Stimulated activated naive CD8-positive, alpha-beta T cell treated with anti-CD3 and anti-CD28 coated beads, Interleukin-15, amount 100 ng/mL, for 72 hours (primary cell): ENCODE measurements around the gene FUNDC1.
A peak's percentile ranks its signal among the peaks of the same experiment; 100 is the strongest.
"Not testable (repeated sequence)": the region's sequence is repeated elsewhere in the genome, so short reads cannot be mapped to it uniquely, and the experiment has no call there.

Source experiments
- ATAC-seq: fragments of 150-1000 bp; cut with Tn5 transposase; 2 replicates; pipeline ENCODE4 v1.10.0; 2021; ENCODE audit warnings: mild to moderate bottlenecking, moderate library complexity
- DNase-seq, 2 donors: peaks; one replicate each; pipeline ENCODE4 v3.0.0; 2021 to 2022
- H3K27ac Mint-ChIP-seq, 2 donors: one replicate each; pipeline ENCODE4 v1.8.0; 2022; ENCODE audit warnings: mild to moderate bottlenecking in 2 of 2, mixed read lengths in 2 of 2, moderate library complexity in 2 of 2
- H3K27me3 Mint-ChIP-seq: one replicate; pipeline ENCODE4 v1.8.0; 2022; ENCODE audit warnings: mixed read lengths
- H3K4me1 Mint-ChIP-seq: one replicate; pipeline ENCODE4 v1.8.0; 2022; ENCODE audit warnings: mild to moderate bottlenecking, mixed read lengths
- H3K4me3 Mint-ChIP-seq, 2 donors: one replicate each; pipeline ENCODE4 v1.8.0; 2022; ENCODE audit warnings: mild to moderate bottlenecking in 2 of 2, mixed read lengths in 2 of 2, moderate library complexity in 1 of 2
- H3K9me3 Mint-ChIP-seq, 2 donors: one replicate each; pipeline ENCODE4 v1.8.0; 2022; ENCODE audit warnings: mixed read lengths in 2 of 2

The FUNDC1 gene

DNA sequence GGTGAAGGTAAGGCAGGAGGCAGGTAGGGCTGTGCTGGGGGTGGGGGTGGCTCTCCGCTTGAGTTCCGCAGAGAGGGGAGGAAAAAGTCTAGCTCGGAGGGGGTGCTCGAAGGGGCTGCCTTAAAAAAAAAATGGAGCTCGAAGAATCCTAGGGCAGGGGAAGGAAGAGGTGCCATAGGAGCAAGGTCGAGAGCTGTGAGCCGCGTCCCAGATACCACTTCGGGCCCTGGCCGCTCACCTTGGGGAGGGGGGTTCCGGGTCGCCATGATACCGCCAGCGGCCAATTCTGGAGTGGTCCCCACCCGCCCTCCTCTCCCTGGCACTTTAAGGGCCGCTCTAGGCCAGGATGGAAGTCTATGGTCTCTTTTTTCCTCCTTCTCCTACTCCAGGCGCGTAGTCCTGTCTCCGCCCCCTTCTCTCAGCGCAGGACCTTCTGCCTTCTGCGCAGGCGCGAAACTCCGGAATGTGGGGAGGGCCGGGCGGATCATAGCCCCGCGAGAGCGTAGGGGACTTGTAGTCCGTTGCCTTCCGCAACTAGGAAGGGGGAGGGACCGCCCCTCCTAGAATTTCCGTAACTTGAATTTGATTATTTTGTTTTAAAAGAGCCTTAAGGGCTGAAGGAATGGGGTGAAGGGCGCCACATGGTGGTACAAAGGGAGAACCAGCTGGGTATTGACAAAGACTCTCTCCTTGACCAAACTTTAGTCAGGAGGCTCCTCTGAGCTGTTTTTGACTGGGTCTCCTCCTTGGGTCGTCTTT is at the start of gene FUNDC1:
TSS of gene FUNDC1 (minus strand) at position 293 of the 759 bp plus-strand sequence. CDS start at position 266, 27 bp downstream.
- H3K9me3 Mint-ChIP-seq = peaks cover 0 to 4% of the 10 kb centered on the region in 2 donors
- DNase-seq (peak; percentile 81 to 90), ATAC-seq (peak; percentile 97)
- peaks cover 26% of the 10 kb centered on the region for H3K4me1 Mint-ChIP-seq
- H3K27me3 Mint-ChIP-seq = no peaks in the 10 kb centered on the region
- peak within 1 kb of the TSS; percentile 91 to 96 for H3K27ac Mint-ChIP-seq
- H3K4me3 Mint-ChIP-seq = peak within 1 kb of the TSS; percentile 88 to 91

DNA sequence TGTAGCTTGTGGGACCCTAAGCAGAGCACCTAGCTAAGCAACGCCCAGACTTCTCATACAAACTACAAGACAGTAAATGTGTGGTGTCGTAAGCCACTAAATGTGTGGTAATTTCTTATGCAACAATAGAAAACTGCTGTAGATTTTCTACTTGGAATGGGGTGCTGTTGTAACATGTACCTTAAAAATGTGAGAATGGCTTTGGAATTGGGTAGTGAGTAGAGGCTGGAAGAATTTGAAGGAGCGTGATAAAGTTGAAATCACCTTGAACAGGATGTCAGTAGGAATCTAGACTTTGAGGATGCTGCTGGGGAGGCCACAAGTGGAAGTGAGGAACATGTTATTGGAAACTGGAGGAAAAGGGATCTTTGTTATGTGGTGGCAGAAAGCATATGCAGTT is 43.2 kb upstream of the FUNDC1 start:
- H3K4me3 Mint-ChIP-seq = no peak overlapping the region
- no peak for ATAC-seq
- H3K27ac Mint-ChIP-seq = no peak overlapping the region
- H3K4me1 Mint-ChIP-seq = no peaks in the 10 kb centered on the region
- no peak for DNase-seq
- peaks cover 0 to 7% of the 10 kb centered on the region in 2 donors for H3K9me3 Mint-ChIP-seq
- H3K27me3 Mint-ChIP-seq = no peaks in the 10 kb centered on the region

DNA sequence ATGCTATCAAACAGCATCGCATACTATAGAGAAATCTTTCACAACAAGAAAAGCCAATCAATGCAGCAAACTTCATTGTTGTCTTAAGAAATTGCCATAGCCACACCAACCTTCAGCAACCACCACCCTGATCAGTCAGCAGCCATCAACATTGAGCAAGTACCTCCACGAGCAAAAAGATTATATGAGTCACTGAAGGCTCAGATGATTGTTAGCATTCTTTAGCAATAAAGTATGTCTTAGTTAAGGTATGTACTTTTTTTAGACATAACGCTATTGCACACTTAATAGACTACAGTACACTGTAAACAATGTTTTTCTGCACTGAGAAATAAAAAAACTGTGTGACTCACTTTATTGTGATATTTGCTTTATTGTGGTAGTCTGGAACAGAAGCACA is 37.8 kb upstream of the FUNDC1 start:
- H3K27me3 Mint-ChIP-seq = no peaks in the 10 kb centered on the region
- DNase-seq = no peak
- ATAC-seq = no peak
- peaks cover 0 to 7% of the 10 kb centered on the region in 2 donors for H3K9me3 Mint-ChIP-seq
- H3K4me1 Mint-ChIP-seq = no peaks in the 10 kb centered on the region
- H3K27ac Mint-ChIP-seq = no peak overlapping the region
- H3K4me3 Mint-ChIP-seq = no peak overlapping the region

GRCh38 chrX:44572340-44572938 is 29.8 kb upstream of the FUNDC1 start:
- no peaks in the 10 kb centered on the region for H3K4me1 Mint-ChIP-seq
- ATAC-seq (no peak), DNase-seq (no peak)
- no peak overlapping the region for H3K4me3 Mint-ChIP-seq
- H3K27ac Mint-ChIP-seq = peak overlapping the region in 1 of 2 donors; percentile 77
- H3K9me3 Mint-ChIP-seq = peaks cover 4 to 7% of the 10 kb centered on the region in 2 donors
- H3K27me3 Mint-ChIP-seq = no peaks in the 10 kb centered on the region

- H3K27me3 Mint-ChIP-seq = no peaks in the 10 kb centered on the region
- no peaks in the 10 kb centered on the region for H3K4me1 Mint-ChIP-seq
- DNase-seq = no peak
- ATAC-seq = no peak
- no peak overlapping the region for H3K27ac Mint-ChIP-seq
- no peak overlapping the region for H3K4me3 Mint-ChIP-seq
- peaks cover 4 to 7% of the 10 kb centered on the region in 2 donors for H3K9me3 Mint-ChIP-seq
Observed at GRCh38 chrX:44570522-44570921, 27.9 kb upstream of the FUNDC1 start.

DNA sequence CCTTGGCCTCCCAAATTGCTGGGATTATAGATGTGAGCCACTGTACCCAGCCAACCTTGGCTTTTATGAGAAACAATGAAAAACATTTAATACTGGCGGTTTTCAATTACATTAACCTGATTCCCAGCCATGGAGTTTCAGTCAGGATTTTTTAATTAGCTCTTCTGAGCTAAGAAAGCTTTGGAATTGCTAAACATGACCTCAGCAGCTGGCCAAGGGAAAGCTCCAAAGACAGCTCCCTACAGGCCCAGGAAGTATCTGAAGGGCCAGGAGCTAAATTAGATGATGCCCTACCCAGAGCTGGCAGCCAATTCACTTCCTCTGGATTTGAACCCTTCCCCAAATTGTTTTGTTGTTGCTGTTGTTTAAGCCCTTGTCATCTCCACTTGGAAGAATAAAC is 26.5 kb upstream of the FUNDC1 start:
- H3K4me3 Mint-ChIP-seq = no peak overlapping the region
- H3K27me3 Mint-ChIP-seq = no peaks in the 10 kb centered on the region
- no peaks in the 10 kb centered on the region for H3K4me1 Mint-ChIP-seq
- DNase-seq = no peak
- peaks cover 4 to 7% of the 10 kb centered on the region in 2 donors for H3K9me3 Mint-ChIP-seq
- H3K27ac Mint-ChIP-seq = no peak overlapping the region
- no peak for ATAC-seq

DNA sequence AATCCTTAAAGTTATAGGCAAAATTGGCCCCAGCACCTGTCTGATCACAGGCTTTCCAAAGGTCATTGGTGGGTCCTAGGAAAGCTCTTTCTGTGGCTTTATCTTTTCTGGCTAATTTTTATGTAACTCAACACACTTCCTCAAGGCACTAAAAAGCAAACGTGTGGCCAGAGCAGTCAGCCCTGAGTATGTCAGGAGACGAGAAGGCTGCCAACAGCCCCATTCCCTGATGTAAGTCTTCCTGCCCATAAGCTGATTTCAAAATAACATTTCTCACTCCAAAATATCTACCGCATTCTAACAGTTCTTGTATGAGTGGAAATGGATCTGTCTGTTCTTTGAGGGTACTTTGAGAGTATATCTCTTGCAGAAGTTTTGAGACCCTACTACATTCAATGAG is 25.5 kb upstream of the FUNDC1 start:
- no peak for DNase-seq
- Mint-ChIP-seq H3K27me3 (no peaks in the 10 kb centered on the region), H3K4me1 (no peaks in the 10 kb centered on the region), H3K4me3 (no peak overlapping the region), H3K27ac (no peak overlapping the region), H3K9me3 (peaks cover 4 to 7% of the 10 kb centered on the region in 2 donors)
- no peak for ATAC-seq

- H3K27me3 Mint-ChIP-seq, ATAC-seq, H3K4me3 Mint-ChIP-seq, H3K9me3 Mint-ChIP-seq, DNase-seq, H3K4me1 Mint-ChIP-seq: not testable (repeated sequence)
- peak overlapping the region in 1 of 2 donors; percentile 42 for H3K27ac Mint-ChIP-seq
Observed at GRCh38 chrX:44561896-44562295, 19.2 kb upstream of the FUNDC1 start.

- Mint-ChIP-seq H3K4me1 (no peaks in the 10 kb centered on the region), H3K27ac (no peak overlapping the region), H3K27me3 (no peaks in the 10 kb centered on the region), H3K9me3 (no peaks in the 10 kb centered on the region), H3K4me3 (no peak overlapping the region)
- ATAC-seq (no peak), DNase-seq (no peak)
Observed at GRCh38 chrX:44550563-44550962, 7.9 kb upstream of the FUNDC1 start.

DNA sequence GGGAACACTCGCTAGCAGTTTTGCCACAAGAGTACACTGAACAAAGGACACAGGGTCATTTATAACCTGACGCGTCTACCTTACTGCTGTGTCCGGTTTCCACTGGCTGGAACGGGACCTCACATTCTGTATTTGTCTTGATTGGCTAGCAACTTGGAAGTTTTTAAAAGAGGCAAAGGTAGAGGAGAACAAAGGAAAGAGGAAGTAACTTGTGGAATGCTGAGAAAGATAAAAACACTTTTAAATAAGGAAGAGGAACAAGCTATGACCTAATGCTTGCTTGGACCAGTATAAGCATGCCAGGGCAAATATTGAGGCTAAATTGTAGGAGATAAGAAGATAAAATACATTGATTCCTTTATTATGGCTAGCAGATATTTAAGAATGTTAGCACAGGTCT is 2.8 kb upstream of the FUNDC1 start:
- H3K4me1 Mint-ChIP-seq = peaks cover 16% of the 10 kb centered on the region
- not testable (repeated sequence) for H3K27me3 Mint-ChIP-seq, H3K4me3 Mint-ChIP-seq, H3K9me3 Mint-ChIP-seq, ATAC-seq, DNase-seq, H3K27ac Mint-ChIP-seq

DNA sequence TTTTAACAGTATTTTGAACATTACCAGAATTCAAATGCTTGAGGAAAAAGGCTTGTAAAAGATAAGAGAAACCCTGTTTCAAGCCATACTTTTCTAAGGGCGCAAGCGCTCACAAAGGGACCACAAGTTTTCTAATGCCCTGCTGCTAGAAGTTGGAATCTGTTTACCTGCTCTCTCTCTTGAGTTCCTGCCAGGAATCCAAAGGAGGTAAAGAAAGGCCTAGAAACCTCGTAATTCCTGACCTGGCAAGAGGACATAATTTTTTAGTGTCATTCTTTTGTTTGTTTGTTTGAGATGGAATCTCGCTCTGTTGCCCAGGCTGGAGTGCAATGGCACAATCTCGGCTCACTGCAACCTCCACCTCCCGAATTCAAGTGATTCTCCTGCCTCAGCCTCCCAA is 1.4 kb upstream of the FUNDC1 start:
- no peak for ATAC-seq
- H3K4me1 Mint-ChIP-seq = peaks cover 22% of the 10 kb centered on the region
- no peak overlapping the region for H3K4me3 Mint-ChIP-seq
- DNase-seq = no peak
- H3K27me3 Mint-ChIP-seq = no peaks in the 10 kb centered on the region
- H3K9me3 Mint-ChIP-seq = peaks cover 0 to 4% of the 10 kb centered on the region in 2 donors
- H3K27ac Mint-ChIP-seq = no peak overlapping the region

DNA sequence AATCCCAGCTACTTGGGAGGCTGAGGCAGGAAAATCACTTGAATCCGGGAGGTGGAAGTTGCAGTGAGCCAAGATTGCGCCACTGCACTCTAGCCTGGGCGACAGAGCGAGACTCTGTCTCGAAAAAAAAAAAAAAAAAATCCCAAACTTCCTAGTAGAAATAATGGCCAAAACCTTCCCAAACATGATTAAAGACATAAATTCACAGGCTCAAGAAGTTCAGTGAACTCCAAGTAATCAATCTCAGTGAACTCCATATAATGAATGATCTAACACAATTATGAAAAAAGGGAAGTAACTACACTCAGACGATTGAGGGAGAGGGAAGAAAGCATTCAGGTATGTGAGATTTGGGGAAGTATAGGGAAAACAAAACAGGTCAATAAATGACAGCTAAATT is 6.5 kb downstream of the FUNDC1 start:
- DNase-seq (no peak), ATAC-seq (no peak)
- Mint-ChIP-seq H3K27me3 (no peaks in the 10 kb centered on the region), H3K4me3 (no peak overlapping the region), H3K4me1 (peaks cover 24% of the 10 kb centered on the region), H3K9me3 (no peaks in the 10 kb centered on the region), H3K27ac (no peak overlapping the region)

GRCh38 chrX:44529310-44529709 is 13.3 kb downstream of the FUNDC1 start:
- Mint-ChIP-seq H3K4me3 (no peak overlapping the region), H3K27ac (no peak overlapping the region), H3K9me3 (no peaks in the 10 kb centered on the region), H3K4me1 (peaks cover 6% of the 10 kb centered on the region), H3K27me3 (no peaks in the 10 kb centered on the region)
- no peak for DNase-seq
- no peak for ATAC-seq

GRCh38 chrX:44514272-44514671 is 28.4 kb downstream of the FUNDC1 start:
- no peaks in the 10 kb centered on the region for H3K9me3 Mint-ChIP-seq
- no peak for DNase-seq
- H3K4me1 Mint-ChIP-seq = no peaks in the 10 kb centered on the region
- no peak overlapping the region for H3K27ac Mint-ChIP-seq
- no peak for ATAC-seq
- no peaks in the 10 kb centered on the region for H3K27me3 Mint-ChIP-seq
- H3K4me3 Mint-ChIP-seq = no peak overlapping the region

DNA sequence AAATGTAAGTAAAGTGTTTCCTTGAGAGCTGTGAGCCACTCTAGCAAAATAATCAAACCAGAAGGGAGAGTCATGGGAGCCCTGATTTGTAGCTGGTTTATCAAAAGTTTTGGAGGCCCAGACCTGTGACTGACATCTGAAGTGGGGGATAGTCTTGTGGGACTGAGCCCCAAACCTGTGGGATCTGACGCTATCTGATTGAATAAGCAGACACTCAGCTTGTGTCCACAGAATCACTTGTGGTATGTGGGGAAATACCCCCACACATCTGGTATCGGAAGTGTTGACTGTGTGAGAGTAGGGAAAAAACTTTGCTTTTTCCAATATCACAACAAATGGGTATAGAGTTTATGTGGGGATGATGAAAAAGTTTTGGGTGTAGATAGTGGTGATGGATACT is 35.4 kb downstream of the FUNDC1 start:
- ATAC-seq (peak; percentile 90), DNase-seq (peak in 1 of 2 donors; percentile 20)
- H3K4me3 Mint-ChIP-seq = no peak overlapping the region
- peaks cover 4% of the 10 kb centered on the region for H3K4me1 Mint-ChIP-seq
- no peaks in the 10 kb centered on the region for H3K27me3 Mint-ChIP-seq
- no peak overlapping the region for H3K27ac Mint-ChIP-seq
- no peaks in the 10 kb centered on the region for H3K9me3 Mint-ChIP-seq

DNA sequence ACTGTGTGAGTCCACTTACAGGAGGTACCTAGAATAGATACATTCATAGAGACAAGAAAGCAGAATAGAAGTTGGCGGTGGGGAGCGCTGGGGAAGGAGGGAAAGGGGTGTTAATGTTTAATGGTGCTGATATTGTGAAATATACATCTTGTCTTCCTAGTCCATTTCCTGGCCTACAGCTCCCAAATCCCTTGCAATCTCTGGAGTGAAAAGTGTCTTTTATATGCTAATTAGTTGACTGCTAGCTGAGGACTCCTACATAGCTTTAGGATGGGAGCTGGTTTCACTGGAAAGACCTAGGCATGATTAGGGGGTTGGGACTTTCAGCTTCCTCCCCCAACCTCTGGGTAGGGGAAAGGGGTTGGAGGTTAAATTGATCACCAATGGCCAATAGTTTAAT is 36.0 kb downstream of the FUNDC1 start:
- ATAC-seq = no peak
- Mint-ChIP-seq H3K27me3 (no peaks in the 10 kb centered on the region), H3K4me3 (no peak overlapping the region), H3K27ac (no peak overlapping the region), H3K4me1 (peaks cover 4% of the 10 kb centered on the region), H3K9me3 (no peaks in the 10 kb centered on the region)
- DNase-seq = no peak
